Motor neuron (in vitro differentiated cells): ENCODE data around the gene COL8A2. TPM values are rescaled to one million over a fixed set of nuclear protein-coding genes. Genes with fewer than 3 reads are reported as not detected.
"Not testable (repeated sequence)": the region's sequence is repeated elsewhere in the genome, so short reads cannot be mapped to it uniquely, and the experiment has no call there.

ENCODE experiments used
- ATAC-seq, 8 experiments: fragments of 200-7000 bp; cut with Tn5 transposase; replicated peaks in 6 of 8; 2 replicates each; pipeline ENCODE4 v1.8.0; 2021; ENCODE audit warnings: mild to moderate bottlenecking in 8 of 8, moderate library complexity in 8 of 8
- H3K27ac ChIP-seq, 2 donors: fragments of 250-450 bp; sonication (Bioruptor Pico); 2 replicates each; pipeline ENCODE4 v1.9.0; 2021; ENCODE audit warnings: antibody characterized with exemption in 2 of 2, mild to moderate bottlenecking in 2 of 2, moderate library complexity in 1 of 2
- H3K4me1 ChIP-seq, 2 donors: fragments of 250-450 bp; sonication (Bioruptor Pico); replicated peaks in 1 of 2; 2 replicates each; pipeline ENCODE4 v1.6.1; 2021; ENCODE audit warnings: antibody characterized with exemption in 2 of 2, mild to moderate bottlenecking in 2 of 2, moderate library complexity in 1 of 2
- H3K4me3 ChIP-seq, 5 donors: fragments of 250-450 bp; sonication (Bioruptor Pico); 2 replicates each; pipeline ENCODE4 v1.9.0; 2021; ENCODE audit warnings: antibody characterized with exemption in 5 of 5, mild to moderate bottlenecking in 5 of 5, moderate library complexity in 4 of 5
- WGBS, 10 experiments: fragments of 450-650 bp; shearing (Covaris generic); methylation state at CpG; one replicate each; pipeline ENCODE4 v1.0.0; 2022; 5-methylcytosine and 5-hydroxymethylcytosine counted together
- in situ Hi-C, 9 experiments: fragments of 400-800 bp; cut with MboI; loops; one replicate each; pipeline ENCODE4 v1.15.0; 2021; ENCODE audit warnings: low sequenced_read_pairs in 9 of 9, low pct_unique_long_range_greater_than_20kb in 2 of 9; ENCODE audit not compliant: unreplicated experiment in 9 of 9
- total RNA-seq, 8 experiments: library from RNA; unstranded; fragments of 300-600 nt; gene quantifications; 2 replicates each; pipeline versions ENCODE4 v1.2.3 to v1.2.4, GENCODE V29; 2022

COL8A2 gene
- total RNA-seq, 8 experiments from 2014 or later, result 0.31 to 12.3 (median 0.61) TPM

DNA sequence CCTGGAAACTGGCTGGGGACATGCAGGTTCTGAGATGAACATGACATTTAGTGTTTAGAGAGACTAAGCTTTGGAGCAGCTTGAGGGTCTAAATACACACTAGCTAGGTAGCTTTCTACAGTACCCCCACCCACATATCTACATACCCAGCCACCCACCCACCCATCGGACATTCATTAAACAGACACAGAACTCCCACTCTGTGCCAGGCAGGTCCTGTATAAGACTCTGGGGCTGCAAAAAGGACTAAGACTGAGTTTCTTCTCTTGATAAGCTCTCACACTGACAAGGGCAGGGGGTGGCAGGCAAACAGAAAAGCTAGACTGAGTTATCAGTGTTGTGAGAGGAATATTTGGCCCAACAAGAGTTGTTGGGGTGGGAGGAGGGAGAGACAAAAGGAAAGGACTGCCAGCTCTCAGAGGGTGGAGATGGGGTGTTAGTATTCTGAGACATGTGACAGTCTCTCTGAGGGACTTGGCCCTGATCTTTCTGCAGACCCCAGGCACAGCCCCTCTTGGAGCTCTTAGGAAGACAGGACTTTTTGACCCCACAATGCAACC, 37.7 kb upstream of the COL8A2 start:
- in situ Hi-C loops, result loop anchor here in 3 of 9 experiments (25.0 kb wide), 2 partner anchors 125 to 250 kb away; no protein-coding TSS in a partner anchor
- Histone ChIP-seq H3K4me1 (peaks cover 33 to 39% of the 10 kb centered on the region in 2 donors), H3K27ac (no peak overlapping the region), H3K4me3 (no peak overlapping the region)
- ATAC-seq, result no peak
- 100% methylated on average over 1 of the region's 1 CpG; no CpG with 5 or more reads in 8 of the 10 experiments for WGBS, 10 experiments

- in situ Hi-C loops, result loop anchor here in 3 of 9 experiments (25.0 kb wide), 2 partner anchors 125 to 250 kb away; no protein-coding TSS in a partner anchor
- peaks cover 31 to 37% of the 10 kb centered on the region in 2 donors for H3K4me1 ChIP-seq
- peak overlapping the region in 3 of 5 donors; percentile 3 to 42 (median 39) for H3K4me3 ChIP-seq
- 0 to 100% (median 77%) methylated on average over 1 to 12 of the region's 14 CpGs for WGBS, 10 experiments
- peak in 1 of 8 experiments; percentile 2 for ATAC-seq
- no peak overlapping the region for H3K27ac ChIP-seq
These were observed 36.9 kb upstream of the COL8A2 start for GRCh38 chr1:36161641-36162531.

DNA sequence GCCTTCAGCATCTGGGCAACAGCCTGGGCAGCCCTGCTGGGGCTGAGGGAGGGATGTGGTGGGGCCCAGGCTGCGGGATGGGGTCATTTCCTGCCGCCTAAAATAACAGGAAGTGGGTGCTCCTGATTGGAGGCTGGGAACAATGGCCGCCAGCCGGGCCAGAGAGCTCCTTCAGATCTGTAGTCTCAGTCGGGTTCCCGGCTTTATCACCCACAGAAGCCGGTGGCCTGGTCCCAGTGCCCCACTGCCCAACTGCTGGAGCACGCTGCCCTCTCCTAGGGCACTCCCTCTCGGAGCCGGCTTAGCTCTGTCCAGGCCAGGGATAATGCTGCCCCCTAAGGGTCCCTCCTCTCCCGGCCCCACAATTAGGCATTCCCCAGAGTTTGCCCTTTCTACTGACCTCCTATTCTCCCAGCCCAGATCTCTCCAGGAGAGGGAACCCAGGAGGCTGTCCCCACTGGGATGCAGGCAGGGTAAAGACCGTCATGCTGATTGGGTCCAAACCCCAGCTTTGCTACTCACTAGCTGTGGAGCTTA, 36.0 kb upstream of the COL8A2 start:
- ATAC-seq, result peak; percentile 1 to 36 (median 21)
- in situ Hi-C loops, result loop anchor here in 3 of 9 experiments (25.0 kb wide), 2 partner anchors 126 to 251 kb away; no protein-coding TSS in a partner anchor
- 0 to 50% (median 8%) methylated on average over 1 to 6 of the region's 12 CpGs; no CpG with 5 or more reads in 4 of the 10 experiments for WGBS, 10 experiments
- Histone ChIP-seq H3K4me3 (peak overlapping the region; percentile 21 to 42 (median 24)), H3K4me1 (peaks cover 28 to 32% of the 10 kb centered on the region in 2 donors), H3K27ac (peak overlapping the region; percentile 22 to 78)

GRCh38 chr1:36160388-36160948, 35.4 kb upstream of the COL8A2 start:
- no peak for ATAC-seq
- Histone ChIP-seq H3K4me3 (peak overlapping the region; percentile 21 to 42 (median 24)), H3K4me1 (peaks cover 28 to 32% of the 10 kb centered on the region in 2 donors), H3K27ac (peak overlapping the region; percentile 22 to 78)
- in situ Hi-C loops, result loop anchor here in 3 of 9 experiments (25.0 kb wide), 2 partner anchors 127 to 252 kb away; no protein-coding TSS in a partner anchor
- 50 to 100% (median 80%) methylated on average over 1 to 4 of the region's 4 CpGs; no CpG with 5 or more reads in 6 of the 10 experiments for WGBS, 10 experiments

- in situ Hi-C loops, result loop anchor here in 3 of 9 experiments (25.0 kb wide), 2 partner anchors 128 to 252 kb away; no protein-coding TSS in a partner anchor
These were observed 34.8 kb upstream of the COL8A2 start for GRCh38 chr1:36159614-36160387.

DNA sequence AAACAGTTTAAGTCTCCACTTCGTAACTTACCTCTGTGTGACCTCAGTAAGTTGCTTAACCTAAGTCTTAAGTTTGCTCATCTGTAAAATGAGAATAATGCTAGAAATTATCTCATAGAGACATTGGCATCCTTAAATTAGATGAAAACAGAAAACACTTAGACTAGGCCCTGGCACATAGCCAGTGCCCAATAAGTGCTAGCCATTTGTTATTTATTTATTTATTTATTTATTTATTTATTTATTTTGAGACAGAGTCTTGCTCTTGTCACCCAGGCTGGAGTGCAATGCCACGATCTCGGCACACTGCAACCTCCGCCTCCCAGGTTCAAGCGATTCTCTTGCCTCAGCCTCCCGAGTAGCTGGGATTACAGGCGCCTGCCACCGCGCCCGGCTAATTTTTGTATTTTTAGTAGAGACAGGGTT, 33.8 kb upstream of the COL8A2 start:
- H3K4me3 ChIP-seq, ATAC-seq, H3K27ac ChIP-seq: not testable (repeated sequence)
- 63 to 100% (median 98%) methylated on average over 1 to 10 of the region's 10 CpGs; no CpG with 5 or more reads in 1 of the 10 experiments for WGBS, 10 experiments
- H3K4me1 ChIP-seq, result peaks cover 38 to 44% of the 10 kb centered on the region in 2 donors
- in situ Hi-C loops, result loop anchor here in 3 of 9 experiments (25.0 kb wide), 2 partner anchors 128 to 253 kb away; no protein-coding TSS in a partner anchor

More at GRCh38 chr1:36159614-36160387, 34.8 kb upstream of the COL8A2 start:
- Histone ChIP-seq H3K4me3 (no peak overlapping the region), H3K4me1 (peaks cover 33 to 37% of the 10 kb centered on the region in 2 donors), H3K27ac (no peak overlapping the region)
- ATAC-seq, result no peak
- 45 to 100% (median 92%) methylated on average over 1 to 8 of the region's 10 CpGs; no CpG with 5 or more reads in 2 of the 10 experiments for WGBS, 10 experiments

- WGBS, 10 experiments, result 0 to 100% (median 79%) methylated on average over 1 to 6 of the region's 9 CpGs; no CpG with 5 or more reads in 2 of the 10 experiments
- ATAC-seq, result no peak
- in situ Hi-C loops, result loop anchor here in 3 of 9 experiments (25.0 kb wide), 2 partner anchors 129 to 254 kb away; no protein-coding TSS in a partner anchor
- Histone ChIP-seq H3K4me3 (peak overlapping the region; percentile 74 to 96 (median 92)), H3K27ac (peak overlapping the region; percentile 100), H3K4me1 (peaks cover 38 to 44% of the 10 kb centered on the region in 2 donors)
These were observed 33.2 kb upstream of the COL8A2 start for GRCh38 chr1:36157973-36158826.

- peak overlapping the region; percentile 100 for H3K27ac ChIP-seq
These were observed 32.3 kb upstream of the COL8A2 start for GRCh38 chr1:36157115-36157903.

DNA sequence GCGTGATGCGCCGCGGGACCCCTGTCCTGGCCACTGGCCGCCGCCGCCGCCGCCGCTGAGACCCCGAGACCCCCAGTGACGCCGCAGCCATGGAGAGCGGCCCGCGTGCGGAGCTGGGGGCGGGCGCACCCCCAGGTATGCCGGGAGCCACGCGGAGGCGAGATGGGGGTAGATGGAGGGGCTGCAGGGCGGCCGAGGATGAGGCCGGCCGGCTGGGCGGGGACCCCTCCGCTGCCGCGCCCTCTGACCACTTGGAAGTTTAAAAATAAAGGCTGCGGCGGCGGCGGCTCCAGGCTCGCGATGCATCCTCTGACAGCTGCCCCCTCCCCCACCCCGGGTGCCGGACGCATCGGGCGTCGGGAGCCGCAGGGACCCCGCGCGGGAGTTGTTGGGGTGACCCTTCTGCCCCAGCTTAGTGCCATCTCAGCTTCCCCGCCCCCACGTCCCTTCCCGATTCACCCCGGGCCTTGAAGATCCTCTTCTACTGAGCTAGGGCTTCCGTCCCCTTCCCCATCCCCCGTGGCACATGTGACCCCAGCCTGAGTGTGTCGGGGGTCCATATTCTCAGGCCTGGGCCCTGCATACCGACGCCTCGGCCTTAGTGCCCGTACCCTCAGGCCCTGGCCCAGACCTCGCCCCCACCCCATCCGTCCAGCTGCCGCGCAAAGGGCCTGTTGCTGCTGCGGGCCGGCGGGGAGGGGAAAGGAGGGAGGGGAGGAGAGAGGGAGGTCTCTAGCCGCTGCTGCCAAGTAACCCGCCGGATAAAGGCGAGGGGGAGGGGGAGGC, 31.5 kb upstream of the COL8A2 start:
- Histone ChIP-seq H3K4me3 (peak overlapping the region; percentile 74 to 96 (median 92)), H3K4me1 (peaks cover 38 to 43% of the 10 kb centered on the region in 2 donors), H3K27ac (peak overlapping the region; percentile 100)
- 0 to 3% (median 0%) methylated on average over 1 to 15 of the region's 69 CpGs; no CpG with 5 or more reads in 6 of the 10 experiments for WGBS, 10 experiments
- in situ Hi-C loops, result loop anchor here in 3 of 9 experiments (25.0 kb wide), 2 partner anchors 131 to 256 kb away; no protein-coding TSS in a partner anchor
- peak; percentile 37 to 67 (median 59) for ATAC-seq

More at GRCh38 chr1:36157115-36157903, 32.3 kb upstream of the COL8A2 start:
- 0 to 25% (median 10%) methylated on average over 1 of the region's 9 CpGs; no CpG with 5 or more reads in 6 of the 10 experiments for whole genome bisulfite sequencing, 10 experiments
- in situ Hi-C loops, result loop anchor here in 3 of 9 experiments (25.0 kb wide), 2 partner anchors 130 to 255 kb away; no protein-coding TSS in a partner anchor
- Histone ChIP-seq H3K4me3 (peak overlapping the region; percentile 74 to 96 (median 92)), H3K4me1 (peaks cover 38 to 44% of the 10 kb centered on the region in 2 donors)
- peak in 3 of 8 experiments; percentile 1 to 4 (median 2) for ATAC-seq
